HL-60/S4 treated with phorbol 12-myristate 13-acetate at 8.2 ng/mL for 4 days and 3 days (cell line): ENCODE results near the gene PNMA8B.

Experiments used
- in situ Hi-C: fragments of 300-500 bp; cut with MboI; formaldehyde crosslinking; loops from 2 replicates; pipeline ENCODE4 v1.15.0; 2022; ENCODE audit warnings: low sequenced_read_pairs

The PNMA8B gene

DNA sequence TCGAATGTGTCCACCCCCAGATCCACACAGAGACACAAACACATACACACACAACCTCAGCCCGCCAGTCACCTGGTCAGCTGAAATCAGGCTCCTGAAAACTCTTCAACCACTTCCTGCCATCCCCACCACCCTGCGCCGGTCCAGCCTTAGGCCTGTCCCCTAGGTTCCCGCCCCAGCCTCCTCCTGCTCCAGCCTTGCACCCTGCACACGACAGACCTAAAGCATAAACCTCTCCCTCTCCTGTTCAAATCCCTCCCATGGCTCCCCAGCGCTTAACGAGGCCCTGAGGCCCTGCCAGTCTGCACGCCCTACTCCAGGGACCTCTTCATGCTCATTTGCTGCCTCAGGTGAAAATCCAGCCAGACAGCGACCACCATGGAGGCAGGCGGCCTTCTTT is 7.1 kb downstream of the PNMA8B start:
- in situ Hi-C loops: no loop called here

DNA sequence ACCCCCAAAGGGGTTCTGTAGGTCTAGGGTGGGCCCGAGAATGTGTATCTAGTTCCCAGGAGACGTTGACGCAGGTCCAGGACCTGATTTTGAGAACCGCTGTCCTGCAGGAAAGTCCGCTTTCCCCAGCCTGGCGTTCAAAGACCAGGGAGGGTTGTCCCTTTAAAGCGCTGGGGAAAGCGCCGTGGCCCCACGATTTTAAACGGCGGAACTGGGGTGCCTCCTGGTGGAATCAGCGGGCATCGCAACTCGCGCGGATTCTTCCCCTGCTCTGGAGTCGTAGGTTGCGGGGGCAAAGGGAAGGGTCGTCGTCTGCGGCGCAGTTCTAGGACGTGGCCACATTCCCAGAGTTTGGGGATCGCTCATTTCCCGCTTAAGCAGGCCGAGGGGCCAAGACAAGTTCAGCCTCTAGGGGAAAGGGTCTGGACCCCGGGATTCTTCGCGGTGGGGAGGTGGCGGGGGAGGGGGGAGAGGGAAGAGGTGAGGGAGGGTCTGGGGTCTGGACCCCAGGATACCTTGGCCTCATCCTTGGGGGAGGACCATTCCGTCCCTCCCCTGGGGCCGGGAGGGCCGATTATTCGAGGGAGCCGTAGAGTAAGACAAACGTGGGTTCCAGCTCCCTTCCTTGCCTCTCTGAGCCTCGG is 7.7 kb downstream of the PNMA8B start:
- in situ Hi-C loops: no loop called here

DNA sequence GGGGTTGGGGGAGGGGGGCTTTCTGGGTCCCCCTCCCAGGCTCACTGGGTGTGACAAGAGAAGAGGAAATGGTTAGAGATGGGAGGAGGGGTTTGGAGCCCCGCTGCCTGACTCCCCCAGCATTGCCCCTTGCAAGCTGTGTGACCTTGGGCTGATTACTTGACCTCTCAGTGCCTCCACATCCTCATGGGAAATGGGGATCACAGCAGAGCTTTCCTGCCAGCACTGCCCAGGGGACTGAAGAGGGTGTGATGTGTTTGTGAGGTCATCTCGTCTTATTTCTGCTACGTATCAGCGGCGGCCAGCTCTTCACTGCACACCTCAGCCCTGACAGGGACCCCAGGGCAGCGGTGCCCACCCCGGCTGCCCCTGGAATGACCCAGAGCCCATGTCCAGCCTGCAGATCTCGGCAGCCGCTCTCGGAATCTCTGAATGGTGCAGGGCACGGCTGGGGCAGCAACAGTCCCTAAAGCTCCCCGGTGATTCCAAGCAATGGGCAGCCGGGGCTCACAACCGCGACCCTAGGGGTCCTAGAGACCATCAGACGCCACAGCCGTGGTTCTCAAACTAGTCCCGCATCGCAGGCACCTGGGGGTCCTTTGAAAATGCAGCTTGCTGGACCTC is 8.4 kb downstream of the PNMA8B start:
- in situ Hi-C loops: no loop called here

DNA sequence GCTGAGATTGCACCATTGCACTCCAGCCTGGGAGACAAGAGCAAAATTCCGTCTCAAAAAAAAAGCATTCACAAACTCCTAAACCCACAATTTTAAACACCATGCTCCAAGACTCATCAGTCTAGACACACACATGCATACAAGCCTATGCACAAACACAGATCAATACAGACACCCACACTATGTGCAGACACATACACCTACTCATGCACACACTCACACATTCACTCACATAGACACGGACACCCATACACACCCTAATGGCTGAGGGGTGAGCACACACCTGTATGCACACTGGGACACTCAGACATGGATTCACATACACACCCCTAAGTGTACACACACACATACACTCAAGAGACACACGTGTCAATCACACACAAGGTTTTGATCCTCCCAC is 9.3 kb downstream of the PNMA8B start:
- in situ Hi-C loops: no loop called here

DNA sequence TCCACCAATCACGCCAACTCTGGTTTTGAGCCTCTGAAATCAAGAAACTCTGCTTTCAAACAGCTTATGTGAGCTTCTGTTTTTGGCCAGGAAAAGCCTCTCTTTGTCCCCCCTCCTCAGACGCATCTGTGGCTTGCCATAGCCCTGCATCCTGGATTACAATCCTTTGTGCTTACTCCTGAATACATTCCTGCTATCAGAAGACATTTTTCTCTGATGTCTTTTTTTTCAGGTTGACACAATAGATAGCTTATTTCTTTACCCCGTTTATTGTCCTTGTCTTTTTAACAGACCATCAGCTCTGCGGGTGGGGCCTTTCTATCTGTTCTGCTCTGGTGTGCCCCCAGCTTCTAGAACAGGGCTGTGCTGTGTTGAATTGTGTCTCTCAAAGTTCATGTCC is 11.0 kb downstream of the PNMA8B start:
- in situ Hi-C loops: no loop called here

DNA sequence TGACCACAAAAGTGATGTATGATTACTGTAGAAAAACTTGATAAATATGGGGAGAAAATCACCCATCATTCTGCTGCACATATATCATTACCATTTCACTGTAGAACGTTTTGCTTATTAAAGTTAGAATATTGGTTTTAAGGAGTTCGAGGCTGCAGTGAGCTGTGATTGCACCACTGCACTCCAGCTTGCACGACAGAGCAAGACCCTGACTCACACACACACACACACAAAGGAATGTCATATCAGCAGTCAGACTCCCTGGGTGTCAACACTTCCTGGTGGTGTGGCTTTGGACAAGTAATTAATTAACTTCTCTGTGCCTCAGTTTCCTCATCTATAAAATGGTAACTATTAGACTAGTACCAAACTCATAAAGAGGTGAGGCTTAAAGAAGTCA is 13.0 kb downstream of the PNMA8B start:
- in situ Hi-C loops: no loop called here

DNA sequence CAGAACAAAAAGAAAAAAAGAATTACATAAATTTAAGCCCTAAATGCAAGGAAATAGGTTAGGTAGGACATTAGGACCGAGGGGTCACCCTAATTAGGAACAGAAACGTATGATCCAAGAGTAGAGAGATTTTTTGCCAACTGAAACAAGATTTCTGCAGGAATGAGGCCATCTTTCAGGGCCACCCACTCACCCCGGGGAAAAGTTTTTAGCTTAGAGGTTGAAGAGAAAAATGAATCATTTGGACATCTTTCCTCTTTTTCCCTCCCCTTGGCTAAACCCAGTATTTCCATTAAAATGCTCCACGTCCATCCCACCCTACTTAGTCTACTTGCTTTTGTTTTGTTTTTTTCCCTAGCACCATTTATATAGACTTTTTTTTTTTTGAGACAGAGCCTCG is 13.7 kb downstream of the PNMA8B start:
- in situ Hi-C loops: no loop called here

DNA sequence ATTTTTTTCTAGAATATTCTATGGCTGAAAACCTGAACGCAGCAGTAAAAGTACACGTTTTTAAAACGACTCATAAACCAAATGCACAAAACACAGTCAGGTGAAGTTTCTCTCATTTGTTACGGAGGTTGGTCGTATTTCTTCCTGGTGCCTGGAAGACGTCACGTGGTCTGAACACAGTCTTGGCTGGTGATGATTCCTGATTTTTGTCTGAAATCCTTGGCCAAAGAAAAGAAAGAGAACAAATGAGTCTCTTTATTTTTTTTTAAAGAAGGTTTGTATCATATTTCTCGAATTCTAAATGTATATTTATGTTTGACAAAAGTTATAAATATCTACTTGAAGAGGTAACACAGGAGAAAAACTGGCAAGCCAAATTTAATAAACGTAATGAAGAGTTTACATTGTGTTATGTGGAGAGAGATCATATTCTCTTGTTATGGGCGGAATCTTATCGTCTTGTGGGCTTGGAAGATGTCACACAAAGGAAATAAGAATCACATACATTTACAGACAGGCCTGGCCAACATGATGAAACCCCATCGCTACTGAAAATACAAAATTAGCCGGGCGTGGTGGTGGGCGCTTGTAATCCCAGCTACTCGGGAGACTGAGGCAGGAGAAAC is 14.3 kb downstream of the PNMA8B start:
- in situ Hi-C loops: no loop called here

DNA sequence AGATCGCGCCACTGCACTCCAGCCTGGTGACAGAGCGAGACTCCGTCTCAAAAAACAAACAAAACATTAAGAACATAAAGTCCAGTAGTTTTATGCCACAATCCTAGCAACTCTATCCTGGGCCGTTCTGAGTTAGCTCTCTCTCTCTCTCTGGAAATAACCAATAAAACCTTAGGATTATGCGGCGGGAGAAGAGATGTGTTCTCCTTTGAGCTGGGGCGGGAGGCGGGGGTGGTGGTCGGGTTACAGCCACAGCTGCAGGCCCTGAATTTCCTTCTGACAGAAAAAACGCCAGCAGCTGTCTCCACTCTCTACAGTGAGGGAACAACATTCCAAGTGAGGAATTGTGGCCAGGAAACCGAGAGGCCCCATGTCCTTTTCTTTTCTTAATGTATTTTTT is 15.3 kb downstream of the PNMA8B start:
- in situ Hi-C loops: no loop called here

DNA sequence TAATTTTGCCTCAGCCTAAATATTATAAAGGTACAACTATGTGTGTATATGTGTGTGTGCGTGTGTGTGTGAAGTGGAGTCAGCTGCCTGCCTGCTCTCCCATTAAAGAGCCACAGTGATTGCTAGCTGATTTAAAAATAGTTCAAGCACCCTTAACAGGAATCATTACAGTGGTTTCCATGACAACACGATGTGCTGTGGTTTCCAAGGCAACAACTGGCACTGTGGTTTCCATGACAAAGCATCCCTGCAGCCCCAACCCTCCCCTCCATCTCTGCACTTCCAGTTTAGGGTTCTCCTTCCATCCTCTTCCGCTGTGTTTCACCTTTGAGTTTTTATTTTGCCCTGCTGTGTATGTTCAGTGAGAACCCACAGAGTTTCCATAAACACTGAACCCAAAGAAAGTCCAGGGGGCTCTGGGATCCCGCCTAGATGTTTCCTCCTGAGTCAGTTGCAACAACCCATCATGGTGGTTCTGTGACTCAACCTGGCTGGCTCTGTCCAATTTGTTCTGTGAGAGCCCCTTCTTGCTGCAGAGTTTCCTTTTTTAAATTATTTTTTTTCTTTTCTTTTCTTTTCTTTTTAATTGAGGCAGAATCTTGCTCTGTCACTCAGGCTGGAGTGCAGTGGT is 17.2 kb downstream of the PNMA8B start:
- in situ Hi-C loops: no loop called here

DNA sequence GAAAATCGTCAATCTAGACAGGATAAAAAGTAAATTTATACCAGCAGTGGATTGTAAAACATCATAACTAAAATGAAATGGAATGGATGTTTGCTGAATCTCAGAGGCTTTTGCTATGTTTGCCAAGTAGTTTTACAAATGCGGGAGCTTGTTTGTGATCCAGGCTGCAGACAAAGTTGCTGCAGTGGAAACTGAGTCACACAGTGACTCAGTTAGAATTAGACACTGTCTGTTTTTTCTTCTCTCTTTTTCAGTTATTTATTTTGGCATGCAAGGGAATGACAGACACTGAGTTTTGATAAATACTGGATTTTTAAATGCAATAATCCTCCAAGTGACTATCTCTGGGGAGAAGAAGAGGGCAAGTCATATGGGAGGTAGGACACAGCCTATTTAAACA is 19.7 kb downstream of the PNMA8B start:
- in situ Hi-C loops: no loop called here

DNA sequence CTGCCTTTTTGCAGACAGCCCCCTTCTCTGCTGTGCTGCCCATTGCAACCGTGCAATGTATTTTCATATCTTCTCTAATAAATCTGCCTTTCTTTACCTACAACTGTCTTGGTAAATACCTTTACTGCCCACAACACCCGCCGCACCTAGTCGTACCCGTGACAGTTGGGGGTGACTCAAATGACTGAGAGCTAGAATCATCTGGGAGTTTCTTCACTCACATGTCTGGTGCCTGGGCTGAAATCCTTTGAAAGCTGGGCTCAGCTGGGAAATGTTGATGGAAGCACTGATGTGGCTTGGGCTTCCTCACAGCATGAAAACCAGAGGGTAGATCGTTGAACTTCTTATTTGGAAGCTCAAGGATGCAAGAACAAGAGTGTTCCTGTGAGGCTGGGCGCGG is 21.5 kb downstream of the PNMA8B start:
- in situ Hi-C loops: no loop called here

DNA sequence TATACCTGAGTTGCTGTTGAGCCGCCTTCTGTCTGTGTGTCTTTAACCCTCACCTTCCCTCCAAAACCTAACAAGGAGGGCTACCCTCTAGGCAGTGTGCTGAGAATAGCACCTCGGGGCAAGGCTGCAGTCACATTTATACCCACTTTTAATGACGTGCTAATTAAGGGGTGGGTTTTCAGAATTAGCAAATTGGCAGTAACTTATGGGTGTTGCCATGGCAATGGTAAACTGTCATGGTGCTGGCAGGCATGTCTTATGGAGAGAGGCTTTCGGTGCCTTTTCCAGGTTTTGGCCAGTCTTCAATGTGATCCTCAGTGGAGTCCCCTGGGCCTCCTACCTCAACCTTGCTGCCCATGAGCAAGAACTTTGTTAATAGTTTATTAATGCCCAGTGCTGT is 23.1 kb downstream of the PNMA8B start:
- in situ Hi-C loops: no loop called here

DNA sequence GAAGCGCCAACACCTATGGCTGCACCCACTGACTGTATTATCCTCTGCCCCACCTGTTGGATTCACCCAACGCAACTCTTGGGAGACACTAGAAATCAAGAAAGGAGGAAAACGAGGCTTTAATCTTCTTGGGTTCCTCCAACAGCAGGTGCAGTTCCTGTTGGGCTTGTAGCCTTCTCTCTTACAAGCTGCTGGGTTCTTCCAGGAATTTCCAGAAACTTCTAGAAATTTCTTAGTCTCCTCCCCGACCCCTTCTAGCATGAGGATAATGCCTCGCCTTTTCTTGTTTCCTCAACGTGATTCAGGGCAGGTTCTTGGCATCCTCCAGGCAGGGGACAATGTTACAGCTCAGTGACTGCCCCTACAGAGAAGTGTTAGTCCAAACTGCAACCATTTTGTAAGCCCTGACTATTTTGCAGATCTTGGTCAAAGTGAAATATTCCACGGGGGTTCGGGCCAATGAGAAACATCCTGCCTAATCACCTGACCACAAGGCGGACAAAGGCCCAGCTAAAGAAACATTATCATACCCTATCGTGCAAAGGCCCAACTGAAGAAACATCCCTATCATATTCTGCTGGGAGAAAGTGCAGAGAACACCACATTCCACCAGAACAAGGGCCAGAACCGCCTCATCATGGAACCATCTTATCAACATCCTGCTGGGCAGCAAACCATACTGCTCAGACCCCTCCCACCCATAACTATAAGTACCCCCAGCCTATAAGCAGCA is 23.7 kb downstream of the PNMA8B start:
- in situ Hi-C loops: no loop called here

DNA sequence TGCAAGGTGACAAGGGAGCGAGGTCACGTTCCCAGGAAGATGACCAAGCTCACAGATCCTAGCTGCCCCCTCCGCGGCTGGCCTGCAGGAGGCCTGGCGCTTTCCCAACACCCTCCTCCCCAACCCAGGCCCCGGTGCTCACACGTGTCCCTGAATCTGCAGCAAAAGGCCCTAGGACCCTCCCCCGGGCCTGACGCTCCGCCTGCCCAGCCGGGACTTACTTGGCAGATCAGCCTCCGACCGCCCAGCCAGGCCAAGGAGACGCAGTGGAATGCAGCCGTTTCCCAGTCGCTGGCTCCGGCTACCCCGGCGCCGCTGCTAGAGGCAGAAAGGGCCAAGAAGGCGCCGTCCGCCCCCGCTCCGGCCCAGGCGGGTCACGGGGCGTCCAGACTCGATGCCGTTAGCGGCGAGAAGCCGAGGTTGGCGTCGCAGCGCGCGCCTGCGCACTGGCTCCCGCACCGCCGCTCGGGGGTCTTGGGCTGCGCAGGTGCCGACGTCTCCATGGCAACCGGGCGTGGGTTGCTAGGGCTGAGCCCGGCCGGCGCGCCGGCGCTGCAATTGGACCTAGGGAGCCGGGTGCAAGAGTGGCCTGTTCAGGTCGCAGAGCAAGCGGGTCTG is 24.4 kb downstream of the PNMA8B start, which contains the start of gene PNMA8A:
Gene PNMA8A (minus strand): TSS at position 448 of the 618 bp plus-strand sequence. CDS start 528 bp downstream, outside the sequence.
- in situ Hi-C loops: no loop called here

DNA sequence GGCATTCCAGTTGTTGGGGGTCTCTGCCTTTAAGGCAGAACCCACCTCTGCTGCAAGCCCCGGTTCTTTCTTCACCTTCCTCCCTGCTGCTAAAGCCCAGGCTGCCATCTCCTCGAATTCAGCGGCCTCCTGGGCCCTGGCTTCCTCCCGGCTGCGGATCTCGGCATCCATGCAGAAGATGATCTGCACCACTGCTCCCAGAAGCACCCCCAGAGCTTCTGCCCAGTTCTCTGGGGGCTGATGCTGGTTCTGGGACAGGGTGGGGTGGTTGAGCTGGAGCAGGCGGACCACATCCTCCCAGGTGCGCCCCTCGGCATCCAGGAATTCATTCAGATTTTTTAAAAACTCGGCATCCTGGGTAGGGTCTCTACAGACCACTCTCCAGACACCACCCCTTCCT is 25.3 kb downstream of the PNMA8B start:
- in situ Hi-C loops: no loop called here

DNA sequence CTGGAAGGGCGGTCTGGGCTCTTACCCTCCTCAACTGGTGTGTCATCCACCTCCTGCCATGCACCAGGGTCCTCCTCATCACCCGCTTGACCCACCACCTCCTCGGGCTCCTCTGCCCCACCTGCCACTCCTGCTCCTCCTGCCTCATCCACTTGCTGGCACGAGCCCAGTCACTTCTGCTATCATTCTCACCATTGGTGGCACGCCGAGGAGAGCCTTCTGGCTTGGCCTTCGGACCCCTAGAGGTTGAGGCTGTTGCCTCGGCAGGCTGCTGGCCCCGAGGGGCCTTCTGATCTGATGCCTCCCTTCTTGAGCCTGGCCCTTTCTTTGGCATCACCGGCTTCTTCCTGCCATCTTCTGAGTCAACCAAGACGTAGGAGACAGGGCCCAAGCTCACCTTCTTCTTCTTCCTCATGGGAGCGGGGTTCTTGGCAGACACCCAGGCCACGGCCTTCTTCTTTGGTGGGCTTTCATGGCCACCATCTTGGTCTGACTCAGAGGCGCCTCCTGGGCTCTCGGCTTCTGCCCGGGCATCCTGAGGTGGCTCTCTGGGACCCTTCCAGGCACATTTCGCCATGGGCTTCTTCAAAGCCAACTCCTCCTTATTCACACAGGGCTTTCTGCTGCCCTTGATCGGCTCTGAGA is 26.0 kb downstream of the PNMA8B start:
- in situ Hi-C loops: no loop called here

DNA sequence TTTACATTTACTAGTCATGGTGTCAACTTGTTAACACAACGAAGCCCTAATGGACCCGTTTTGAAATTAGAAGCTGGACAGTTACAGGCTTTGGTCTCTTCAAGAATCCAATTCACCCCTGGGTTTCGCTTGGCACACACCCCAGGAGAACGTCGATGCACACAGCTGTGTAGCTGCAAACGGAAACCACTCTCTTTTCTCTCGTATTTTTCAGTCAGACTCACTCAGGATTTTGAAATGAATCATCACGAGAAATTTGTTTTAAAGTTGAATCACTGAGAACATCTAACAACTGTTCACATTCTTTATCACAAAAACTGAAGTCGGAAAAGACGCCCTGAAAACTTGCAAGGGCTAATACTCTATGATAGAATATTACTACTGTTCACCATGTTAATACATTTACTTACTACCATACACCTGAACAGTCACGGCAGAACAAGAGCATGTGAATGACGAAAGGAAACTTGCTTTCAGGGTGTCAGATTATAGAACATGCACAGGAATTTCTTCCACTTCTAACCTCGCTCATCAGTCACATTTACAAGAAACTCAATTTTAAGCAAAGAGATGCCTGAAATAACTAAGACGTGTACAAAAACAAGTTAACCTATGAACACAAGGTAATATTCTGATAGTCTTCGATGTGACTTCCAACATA is 29.0 kb downstream of the PNMA8B start:
- in situ Hi-C loops: no loop called here

DNA sequence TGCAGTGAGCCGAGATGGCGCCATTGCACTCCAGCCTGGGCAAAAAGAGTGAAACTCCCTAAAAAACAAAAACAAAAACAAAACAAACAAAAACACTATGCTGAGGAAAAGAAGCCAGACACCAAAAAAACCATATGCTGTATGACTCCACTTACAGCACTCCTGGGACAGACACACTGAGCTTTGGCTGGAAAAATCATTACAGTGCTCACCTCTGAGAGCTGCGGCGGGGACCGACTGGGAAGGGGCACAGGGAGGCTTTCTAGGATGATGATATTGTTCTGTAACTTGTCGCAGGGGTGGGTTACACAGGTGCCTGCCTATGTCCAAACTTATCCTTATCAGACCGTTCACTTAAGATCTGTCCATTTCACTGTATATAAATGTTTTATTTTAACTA is 32.2 kb downstream of the PNMA8B start:
- in situ Hi-C loops: no loop called here

DNA sequence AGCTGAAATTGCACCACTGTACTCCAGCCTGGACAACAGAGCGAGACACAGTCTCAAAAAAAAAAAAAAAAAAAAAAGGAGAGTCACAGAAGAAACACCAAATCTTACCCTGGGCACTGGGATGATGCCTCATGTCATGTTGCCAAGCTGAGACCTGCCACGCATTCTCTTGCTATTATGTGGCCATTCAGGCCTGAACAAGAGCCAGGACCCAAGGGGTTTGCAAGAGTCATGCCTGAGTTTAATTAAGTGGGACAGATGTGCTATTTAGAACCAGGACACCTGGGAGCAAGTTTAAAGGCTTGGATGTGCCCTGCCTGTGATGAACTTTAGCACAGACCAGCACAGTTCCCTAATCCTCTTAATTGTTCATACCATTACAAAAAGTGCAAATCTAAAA is 34.1 kb downstream of the PNMA8B start:
- in situ Hi-C loops: no loop called here
